Keratinocyte (primary cell): ENCODE measurements around the gene RAB8A. TPM values are rescaled to one million over a fixed set of nuclear protein-coding genes. Genes with fewer than 3 reads are reported as not detected.

Source experiments
- DNase-seq: peaks from one replicate; pipeline ENCODE4 v3.0.0-alpha.2; 2011; ENCODE audit warnings: low read depth, missing footprints, low spot score
- FAIRE-seq: peaks from 2 replicates; lab custom pipeline; 2011; peaks lifted over from hg19 to GRCh38; lab: Jason Lieb, UNC
- H2AFZ ChIP-seq: 2 replicates; pipeline ENCODE4 v1.6.0; 2012; ENCODE audit warnings: low read length, control low read depth, inconsistent platforms; ENCODE audit not compliant: control insufficient read depth
- H3K27ac ChIP-seq: 2 replicates; pipeline ENCODE4 v1.5.1; 2011; ENCODE audit warnings: low read length; ENCODE audit not compliant: control insufficient read depth, insufficient read depth
- H3K27me3 ChIP-seq: 3 replicates; pipeline ENCODE4 v1.6.0; 2011; ENCODE audit warnings: low read length; ENCODE audit not compliant: control insufficient read depth, insufficient read depth; ENCODE audit errors: extremely low read depth
- H3K36me3 ChIP-seq, 2 experiments: 2 replicates in 1 of 2; 3 replicates in 1 of 2; pipeline ENCODE4 v1.5.1; 2011; ENCODE audit warnings: low read length in 2 of 2, mild to moderate bottlenecking in 1 of 2; ENCODE audit not compliant: control insufficient read depth in 2 of 2, insufficient read depth in 2 of 2; ENCODE audit errors: extremely low read depth in 1 of 2
- H3K4me1 ChIP-seq: 3 replicates; pipeline ENCODE4 v1.5.1; 2011; ENCODE audit warnings: low read length; ENCODE audit not compliant: control insufficient read depth, insufficient read depth; ENCODE audit errors: extremely low read depth
- H3K4me2 ChIP-seq: 3 replicates; pipeline ENCODE4 v1.6.0; 2011; ENCODE audit warnings: low read depth, low read length; ENCODE audit not compliant: control insufficient read depth, insufficient read depth; ENCODE audit errors: extremely low read depth
- H3K4me3 ChIP-seq, 3 experiments: fragments of 200-600 bp in 1 of 3; sonication (generic) in 1 of 3; 2 replicates in 2 of 3; 3 replicates in 1 of 3; pipeline ENCODE4 v1.5.1; 2011 to 2016; ENCODE audit warnings: low read length in 3 of 3, mild to moderate bottlenecking in 3 of 3, control low read depth in 2 of 3, inconsistent platforms in 1 of 3, low read depth in 1 of 3, mixed read lengths in 1 of 3, mixed run types in 1 of 3, moderate library complexity in 1 of 3; ENCODE audit not compliant: control insufficient read depth in 2 of 3, insufficient read depth in 2 of 3; ENCODE audit errors: extremely low read depth in 1 of 3
- H3K79me2 ChIP-seq: 2 replicates; pipeline ENCODE4 v1.6.0; 2012; ENCODE audit warnings: low read length; ENCODE audit not compliant: control insufficient read depth, insufficient read depth
- H3K9ac ChIP-seq: 3 replicates; pipeline ENCODE4 v1.6.0; 2011; ENCODE audit warnings: low read length; ENCODE audit not compliant: control insufficient read depth, insufficient read depth; ENCODE audit errors: extremely low read depth
- H3K9me1 ChIP-seq: 3 replicates; pipeline ENCODE4 v1.6.0; 2011; ENCODE audit warnings: low read length; ENCODE audit not compliant: control insufficient read depth, insufficient read depth; ENCODE audit errors: extremely low read depth
- H3K9me3 ChIP-seq: 2 replicates; pipeline ENCODE4 v1.5.1; 2012; ENCODE audit warnings: low read depth, low read length; ENCODE audit not compliant: control insufficient read depth
- H4K20me1 ChIP-seq: 3 replicates; pipeline ENCODE4 v1.6.0; 2011; ENCODE audit warnings: low read length; ENCODE audit not compliant: control insufficient read depth, insufficient read depth; ENCODE audit errors: extremely low read depth
- EZH2 ChIP-seq: IDR thresholded peaks from one replicate; pipeline ENCODE4 v1.6.1; 2012; ENCODE audit warnings: inconsistent platforms, mild to moderate bottlenecking, low read length, moderate library complexity
- dilution Hi-C: fragments of 300-500 bp; cut with MboI; formaldehyde crosslinking; loops from one replicate; pipeline ENCODE4 v1.7.0; 2020; ENCODE audit warnings: low sequenced_read_pairs; ENCODE audit not compliant: extremely low pct_ligation_motif_present
- polyA plus RNA-seq, 5 experiments: library from polyadenylated mRNA; depleted of rRNA in 3 of 5; stranded (reverse) in 3 of 5; stranded (forward) in 1 of 5; unstranded in 1 of 5; fragments of >200 nt; gene quantifications; 1 replicate in 1 of 5; 2 replicates in 3 of 5; 3 replicates in 1 of 5; pipeline versions ENCODE4 v1.2.1 to v1.2.3, GENCODE V29; 2011 to 2012; ENCODE audit warnings: missing spikeins in 2 of 5, low read depth in 1 of 5, low replicate concordance in 1 of 5
- TF ChIP-seq, protein P1 (sequence below), 3 experiments: IDR thresholded peaks in 1 of 3; conservative IDR thresholded peaks in 1 of 3; optimal IDR thresholded peaks in 1 of 3; 2 replicates in 2 of 3; 3 replicates in 1 of 3; pipeline versions ENCODE3 to v1.5.1; 2011; ENCODE audit warnings: low read length in 3 of 3, mild to moderate bottlenecking in 3 of 3, moderate library complexity in 2 of 3, control low read depth in 1 of 3, inconsistent platforms in 1 of 3; ENCODE audit not compliant: insufficient read depth in 2 of 3; ENCODE audit errors: extremely low read depth in 1 of 3

Gene RAB8A
- polyA plus RNA-seq, 1 donor (not counting 4 experiments of a cell fraction or from before 2014, with no cell fraction given), result 95.1 TPM

DNA sequence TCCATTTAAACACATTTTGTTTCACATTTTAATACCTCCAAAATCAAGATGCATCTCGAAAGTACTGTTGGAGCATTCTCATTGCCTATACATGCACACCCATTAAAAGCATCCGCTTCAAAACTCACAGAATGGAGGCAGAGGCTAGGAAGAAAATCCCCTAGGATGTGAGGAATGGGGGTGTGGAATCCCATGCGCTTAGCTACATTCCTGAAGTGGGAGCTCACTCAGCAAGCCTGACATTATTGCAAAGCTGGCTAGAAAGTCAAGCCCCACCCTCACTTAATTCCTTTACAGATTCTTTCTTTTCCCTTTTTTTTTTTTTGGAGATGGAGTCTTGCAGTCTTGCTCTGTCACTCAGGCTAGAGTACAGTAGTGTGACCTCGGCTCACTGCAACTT is 68.9 kb downstream of the RAB8A start:
- peak overlapping the region; percentile 36 for H2AFZ ChIP-seq
- peaks cover 4% of the 10 kb centered on the region for H3K79me2 ChIP-seq
- DNase-seq (no peak), FAIRE-seq (peak; percentile 23)
- dilution Hi-C loops, result no loop called here
- no peaks in the 10 kb centered on the region for H3K9me3 ChIP-seq
- no peak for TF ChIP-seq EZH2
- TF ChIP-seq, protein P1, sequence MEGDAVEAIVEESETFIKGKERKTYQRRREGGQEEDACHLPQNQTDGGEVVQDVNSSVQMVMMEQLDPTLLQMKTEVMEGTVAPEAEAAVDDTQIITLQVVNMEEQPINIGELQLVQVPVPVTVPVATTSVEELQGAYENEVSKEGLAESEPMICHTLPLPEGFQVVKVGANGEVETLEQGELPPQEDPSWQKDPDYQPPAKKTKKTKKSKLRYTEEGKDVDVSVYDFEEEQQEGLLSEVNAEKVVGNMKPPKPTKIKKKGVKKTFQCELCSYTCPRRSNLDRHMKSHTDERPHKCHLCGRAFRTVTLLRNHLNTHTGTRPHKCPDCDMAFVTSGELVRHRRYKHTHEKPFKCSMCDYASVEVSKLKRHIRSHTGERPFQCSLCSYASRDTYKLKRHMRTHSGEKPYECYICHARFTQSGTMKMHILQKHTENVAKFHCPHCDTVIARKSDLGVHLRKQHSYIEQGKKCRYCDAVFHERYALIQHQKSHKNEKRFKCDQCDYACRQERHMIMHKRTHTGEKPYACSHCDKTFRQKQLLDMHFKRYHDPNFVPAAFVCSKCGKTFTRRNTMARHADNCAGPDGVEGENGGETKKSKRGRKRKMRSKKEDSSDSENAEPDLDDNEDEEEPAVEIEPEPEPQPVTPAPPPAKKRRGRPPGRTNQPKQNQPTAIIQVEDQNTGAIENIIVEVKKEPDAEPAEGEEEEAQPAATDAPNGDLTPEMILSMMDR (optimal IDR thresholded peaks at IDR 0.05 in 1 of 3, IDR thresholded peaks at IDR 0.05 in 1 of 3, conservative IDR thresholded peaks at IDR 0.05 in 1 of 3; ENCODE audit: extremely low read depth in 1 of 3, insufficient read depth in 2 of 3, low read length in 3 of 3), result no peak
- no peak overlapping the region for H3K4me3 ChIP-seq
- H3K27ac ChIP-seq, result no peak overlapping the region
- peak overlapping the region; percentile 51 for H3K4me2 ChIP-seq
- H3K9me1 ChIP-seq, result no peaks in the 10 kb centered on the region
- H4K20me1 ChIP-seq, result no peaks in the 10 kb centered on the region
- peaks cover 12% of the 10 kb centered on the region for H3K4me1 ChIP-seq
- H3K9ac ChIP-seq, result no peak overlapping the region
- no peaks in the 10 kb centered on the region for H3K27me3 ChIP-seq
- H3K36me3 ChIP-seq, result no peaks in the 10 kb centered on the region

Other genes starting within 250 kb of the RAB8A start
- 0.06 to 0.15 TPM (median 0.13 TPM) in 3 replicates for gene CYP4F2, start 213.8 kb upstream of the RAB8A start, polyA plus RNA-seq
- gene CYP4F11, start 177.4 kb upstream of the RAB8A start, polyA plus RNA-seq, result 2.4 to 3.6 TPM (median 3.1 TPM) in 3 replicates
- not detected in 3 replicates for gene OR10H4, start 162.9 kb upstream of the RAB8A start, polyA plus RNA-seq
- 489 to 646 TPM (median 581 TPM) in 3 replicates for gene TPM4, start 35.4 kb upstream of the RAB8A start, polyA plus RNA-seq
- gene HSH2D, start 31.8 kb downstream of the RAB8A start, polyA plus RNA-seq, result 0.90 to 1.9 TPM (median 1.1 TPM) in 3 replicates
- gene CIB3, start 61.6 kb downstream of the RAB8A start, polyA plus RNA-seq, result not detected in 3 replicates
- 105 to 114 TPM (median 106 TPM) in 3 replicates for gene FAM32A, start 73.5 kb downstream of the RAB8A start, polyA plus RNA-seq
- 27.7 to 44.7 TPM (median 28.7 TPM) in 3 replicates for gene AP1M1, start 86.0 kb downstream of the RAB8A start, polyA plus RNA-seq
- gene KLF2, start 212.9 kb downstream of the RAB8A start, polyA plus RNA-seq, result 0.09 TPM in 1 of 3 replicates, not detected in the others